HUES6 (cell line): ENCODE data around the gene GADL1.

Source experiments
- H3K27ac ChIP-seq: 2 replicates; pipeline ENCODE4 v1.7.0; 2013; ENCODE audit warnings: low read depth, mild to moderate bottlenecking, low read length, inconsistent platforms
- H3K27me3 ChIP-seq: 2 replicates; pipeline ENCODE4 v1.6.1; 2013; ENCODE audit warnings: low read length; ENCODE audit not compliant: control insufficient read depth, insufficient read depth
- H3K36me3 ChIP-seq: 2 replicates; pipeline ENCODE4 v1.6.1; 2013; ENCODE audit warnings: low read length; ENCODE audit not compliant: control insufficient read depth, insufficient read depth
- H3K4me1 ChIP-seq: 2 replicates; pipeline ENCODE4 v1.6.1; 2013; ENCODE audit warnings: low read length; ENCODE audit not compliant: control insufficient read depth, insufficient read depth
- H3K4me3 ChIP-seq: 2 replicates; pipeline ENCODE4 v1.5.1; 2013; ENCODE audit warnings: low read depth, low read length
- H3K9ac ChIP-seq: one replicate; pipeline ENCODE4 v1.6.1; 2013; ENCODE audit warnings: mild to moderate bottlenecking, low read length
- H3K9me3 ChIP-seq: 2 replicates; pipeline ENCODE4 v1.6.1; 2013; ENCODE audit warnings: low read depth, low read length; ENCODE audit not compliant: control insufficient read depth, insufficient read depth

Gene GADL1

DNA sequence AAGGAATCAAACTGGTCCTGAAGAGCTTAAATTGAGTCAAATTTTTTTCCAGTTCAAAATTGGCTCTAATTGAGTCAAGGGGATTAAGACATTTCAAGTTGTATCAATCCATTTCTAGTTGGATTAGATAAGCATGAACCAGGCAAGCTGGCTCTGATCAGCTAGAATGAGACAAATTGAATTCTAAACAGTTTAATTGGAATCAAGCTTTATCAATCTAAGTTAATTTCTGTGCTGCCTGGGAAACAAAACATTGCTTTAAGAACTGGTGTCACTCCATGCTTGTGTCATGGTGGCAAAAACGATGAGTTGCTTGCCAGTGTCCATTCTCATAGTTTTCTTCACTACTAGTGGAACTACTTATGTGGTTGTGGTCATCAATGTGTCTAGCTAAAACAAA, 171.2 kb downstream of the GADL1 start:
- Histone ChIP-seq H3K4me3 (no peak overlapping the region), H3K4me1 (peaks cover 7% of the 10 kb centered on the region), H3K9ac (no peak overlapping the region), H3K27me3 (no peaks in the 10 kb centered on the region), H3K36me3 (no peaks in the 10 kb centered on the region), H3K9me3 (no peaks in the 10 kb centered on the region), H3K27ac (no peak overlapping the region)

DNA sequence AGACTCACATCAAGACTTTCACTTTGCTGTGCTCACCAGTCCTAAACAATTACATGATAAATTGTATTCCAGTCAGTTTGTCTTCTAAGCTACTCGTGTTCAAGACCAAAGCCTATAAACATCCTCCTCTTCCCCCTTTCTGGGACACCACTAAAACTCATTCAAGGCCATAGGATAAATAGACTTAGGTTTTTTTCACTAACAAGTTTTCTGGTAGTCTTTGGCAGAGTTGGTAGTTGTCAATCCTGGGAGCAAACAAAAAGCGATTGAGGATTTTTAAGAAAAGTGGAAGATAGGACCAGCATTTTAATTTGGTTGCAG, 173.2 kb downstream of the GADL1 start:
- Histone ChIP-seq H3K36me3 (no peaks in the 10 kb centered on the region), H3K27me3 (no peaks in the 10 kb centered on the region), H3K9ac (no peak overlapping the region), H3K4me3 (no peak overlapping the region), H3K4me1 (peaks cover 7% of the 10 kb centered on the region), H3K27ac (no peak overlapping the region), H3K9me3 (no peaks in the 10 kb centered on the region)

DNA sequence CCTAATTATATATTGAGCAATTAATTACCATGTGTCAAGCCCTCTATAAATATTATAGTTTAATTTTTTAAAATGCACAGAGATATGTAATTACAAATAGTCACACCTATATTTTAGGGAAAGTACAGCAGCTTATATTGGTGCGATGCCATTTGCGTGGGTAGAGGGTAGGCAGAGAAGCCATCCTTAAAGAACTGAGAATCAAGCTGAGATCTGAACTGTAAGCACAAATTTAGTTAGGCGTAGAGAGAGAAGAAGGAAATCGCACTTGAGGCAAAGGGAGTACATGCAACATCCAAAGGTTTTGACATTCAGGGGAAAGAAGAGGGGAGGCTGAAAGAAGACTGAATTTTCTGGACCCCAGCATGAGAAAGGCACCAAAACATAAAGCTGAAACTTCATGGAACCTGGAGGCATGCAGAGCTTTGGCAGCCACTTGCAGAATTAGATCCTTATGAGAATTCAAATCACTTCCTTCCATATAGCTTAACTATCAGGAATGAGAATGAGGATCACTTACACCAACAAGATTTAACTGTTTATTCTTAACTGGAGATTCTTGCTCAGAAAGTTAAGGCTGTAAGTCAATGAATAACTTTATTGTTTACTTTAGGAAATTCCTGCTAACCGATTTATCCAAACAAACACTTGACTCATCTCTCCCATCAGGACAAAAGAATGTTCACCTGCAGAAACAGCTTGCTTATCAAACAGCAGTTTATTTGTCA, 173.7 kb downstream of the GADL1 start:
- H3K4me3 ChIP-seq = no peak overlapping the region

DNA sequence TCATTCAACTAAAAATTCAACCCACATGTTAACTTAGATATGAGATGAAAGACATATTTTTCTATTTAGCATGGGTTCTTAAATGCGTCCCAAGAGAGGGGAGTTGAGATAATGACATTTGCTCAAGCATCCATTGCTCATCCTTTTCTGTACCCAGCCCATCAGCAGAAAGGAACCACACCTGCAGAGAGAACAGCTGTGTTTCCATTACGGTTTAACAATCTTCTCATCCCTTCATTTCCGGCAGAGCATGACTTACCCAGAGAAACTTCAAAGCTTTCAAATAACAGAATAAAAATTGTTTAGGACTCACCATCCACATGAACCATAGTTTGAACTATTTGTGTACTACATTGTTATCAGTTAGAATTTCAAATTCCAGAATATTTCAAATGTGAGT, 174.9 kb downstream of the GADL1 start:
- Histone ChIP-seq H3K27me3 (no peaks in the 10 kb centered on the region), H3K36me3 (no peaks in the 10 kb centered on the region), H3K4me3 (no peak overlapping the region), H3K4me1 (peaks cover 7% of the 10 kb centered on the region), H3K9ac (no peak overlapping the region), H3K9me3 (no peaks in the 10 kb centered on the region), H3K27ac (no peak overlapping the region)

More for the DNA sequence above, 173.7 kb downstream of the GADL1 start:
- no peak overlapping the region for H3K9ac ChIP-seq
- H3K36me3 ChIP-seq = no peaks in the 10 kb centered on the region
- H3K27me3 ChIP-seq = no peaks in the 10 kb centered on the region
- H3K27ac ChIP-seq = no peak overlapping the region
- H3K9me3 ChIP-seq = no peaks in the 10 kb centered on the region
- H3K4me1 ChIP-seq = peaks cover 7% of the 10 kb centered on the region

DNA sequence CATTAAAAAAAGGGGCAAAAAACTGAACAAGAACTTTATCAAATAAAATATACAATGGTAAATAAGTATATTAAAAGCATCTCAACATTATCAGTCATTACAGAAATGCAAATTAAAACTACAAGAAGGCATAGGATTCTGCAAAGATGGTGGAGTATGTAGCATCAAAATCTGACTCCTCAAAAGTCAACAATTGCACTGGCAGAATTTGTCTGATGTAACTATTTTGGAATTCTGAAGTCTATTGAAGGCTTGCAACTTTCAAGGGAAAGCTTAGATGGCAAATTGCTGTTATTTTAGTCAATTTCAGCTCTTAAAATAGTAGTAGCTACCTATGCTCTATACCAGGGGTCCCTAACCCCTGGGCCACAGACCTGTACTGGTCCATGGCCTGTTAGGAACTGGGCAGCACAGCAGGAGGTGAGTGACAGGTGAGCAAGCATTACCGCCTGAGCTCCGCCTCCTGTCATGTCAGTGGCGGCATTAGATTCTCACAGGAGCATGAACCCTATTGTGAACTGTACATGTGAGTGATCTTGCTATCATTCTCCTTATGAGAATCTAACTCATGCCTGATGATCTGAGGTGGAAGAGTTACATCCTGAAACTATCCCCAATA, 180.5 kb downstream of the GADL1 start:
- Histone ChIP-seq H3K9ac (no peak overlapping the region), H3K4me1 (no peaks in the 10 kb centered on the region), H3K36me3 (no peaks in the 10 kb centered on the region), H3K4me3 (no peak overlapping the region), H3K27ac (no peak overlapping the region), H3K27me3 (no peaks in the 10 kb centered on the region), H3K9me3 (no peaks in the 10 kb centered on the region)

DNA sequence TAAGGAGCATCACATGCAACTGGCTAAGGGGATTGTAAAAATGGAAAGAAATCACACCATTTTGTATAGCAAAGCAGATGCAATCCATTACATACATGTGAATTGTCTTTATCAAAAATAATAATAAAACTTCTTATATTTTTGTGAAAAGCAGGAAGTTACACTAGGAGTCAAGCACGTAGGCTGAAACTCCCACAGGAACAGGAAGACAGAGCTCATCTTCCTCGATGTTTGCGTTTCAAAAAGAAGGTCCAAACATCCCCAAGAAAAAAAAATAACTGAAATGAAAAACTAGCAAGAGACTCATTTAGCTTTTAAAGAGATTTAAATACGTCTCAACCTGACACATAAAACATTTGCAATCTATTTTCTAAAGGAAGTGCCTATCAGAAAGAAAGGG, 181.5 kb downstream of the GADL1 start:
- H3K9me3 ChIP-seq = no peaks in the 10 kb centered on the region
- H3K9ac ChIP-seq = no peak overlapping the region
- no peaks in the 10 kb centered on the region for H3K4me1 ChIP-seq
- no peak overlapping the region for H3K4me3 ChIP-seq
- no peak overlapping the region for H3K27ac ChIP-seq
- H3K27me3 ChIP-seq = no peaks in the 10 kb centered on the region
- no peaks in the 10 kb centered on the region for H3K36me3 ChIP-seq

DNA sequence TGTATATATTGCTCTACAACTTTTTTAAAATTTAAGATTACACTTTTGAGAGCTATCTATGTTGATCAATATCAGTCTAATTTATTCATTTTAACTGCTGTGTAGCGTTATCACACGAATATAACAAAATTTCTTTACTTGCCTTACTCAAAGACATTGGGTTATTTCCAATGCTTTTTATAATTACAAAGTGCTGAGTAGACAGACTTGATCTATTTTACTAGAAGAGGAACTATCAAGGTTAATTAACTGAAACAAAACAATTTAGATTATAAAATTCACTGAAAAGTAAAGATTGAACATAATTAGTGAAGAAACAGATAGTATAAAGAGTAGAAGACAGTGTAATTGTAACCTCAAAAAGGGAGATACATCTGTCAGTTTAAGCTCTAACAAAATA, 182.6 kb downstream of the GADL1 start:
- H3K4me1 ChIP-seq = no peaks in the 10 kb centered on the region
- no peak overlapping the region for H3K4me3 ChIP-seq
- no peak overlapping the region for H3K27ac ChIP-seq
- H3K9me3 ChIP-seq = peaks cover 7% of the 10 kb centered on the region; the same call in 1 of the 2 replicates
- no peak overlapping the region for H3K9ac ChIP-seq
- no peaks in the 10 kb centered on the region for H3K36me3 ChIP-seq
- H3K27me3 ChIP-seq = no peaks in the 10 kb centered on the region

DNA sequence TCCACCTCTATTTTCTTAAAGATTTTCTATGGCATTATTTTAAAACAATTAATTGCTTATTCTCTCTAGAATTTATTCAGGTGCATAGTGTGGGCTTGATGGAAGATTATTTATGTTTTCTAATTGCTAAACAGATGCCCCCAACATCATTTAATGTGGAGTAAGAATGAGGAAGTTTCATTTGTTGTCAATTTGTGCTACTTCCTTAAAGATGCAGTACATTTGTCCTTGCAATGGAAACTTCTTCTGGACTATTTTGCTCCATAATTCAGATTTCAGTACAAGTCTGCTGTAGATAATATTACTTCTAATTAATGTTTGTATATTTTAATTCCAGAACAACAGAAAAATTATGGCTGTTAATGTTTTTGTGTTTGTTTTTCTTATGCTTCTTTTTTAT, 183.3 kb downstream of the GADL1 start:
- Histone ChIP-seq H3K36me3 (no peaks in the 10 kb centered on the region), H3K4me3 (no peak overlapping the region), H3K9me3 (peaks cover 14% of the 10 kb centered on the region; the same call in 1 of the 2 replicates), H3K27me3 (no peaks in the 10 kb centered on the region), H3K9ac (no peak overlapping the region), H3K27ac (no peak overlapping the region), H3K4me1 (no peaks in the 10 kb centered on the region)

DNA sequence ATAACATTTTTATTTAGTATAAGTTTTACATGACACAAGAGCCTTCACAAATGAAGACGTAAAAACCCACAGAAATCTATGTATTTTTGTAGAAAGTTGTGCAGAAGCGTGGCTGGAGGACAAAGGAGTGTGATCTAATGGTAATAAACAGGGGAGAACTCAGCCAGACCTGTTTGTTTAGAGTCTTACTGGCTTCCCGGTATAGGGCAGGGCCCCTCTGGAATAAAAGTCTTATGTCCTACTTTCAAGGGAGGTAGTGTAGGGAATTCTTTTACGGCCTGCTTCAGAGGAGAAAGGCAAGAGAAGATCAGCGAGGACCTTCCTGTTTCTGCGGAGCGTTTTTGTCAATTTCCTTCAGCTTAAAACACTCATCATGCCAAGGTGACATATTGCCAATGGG, 184.4 kb downstream of the GADL1 start:
- Histone ChIP-seq H3K27me3 (no peaks in the 10 kb centered on the region), H3K4me3 (no peak overlapping the region), H3K27ac (no peak overlapping the region), H3K9me3 (peaks cover 21% of the 10 kb centered on the region; the same call in 1 of the 2 replicates), H3K36me3 (no peaks in the 10 kb centered on the region), H3K4me1 (no peaks in the 10 kb centered on the region), H3K9ac (no peak overlapping the region)

DNA sequence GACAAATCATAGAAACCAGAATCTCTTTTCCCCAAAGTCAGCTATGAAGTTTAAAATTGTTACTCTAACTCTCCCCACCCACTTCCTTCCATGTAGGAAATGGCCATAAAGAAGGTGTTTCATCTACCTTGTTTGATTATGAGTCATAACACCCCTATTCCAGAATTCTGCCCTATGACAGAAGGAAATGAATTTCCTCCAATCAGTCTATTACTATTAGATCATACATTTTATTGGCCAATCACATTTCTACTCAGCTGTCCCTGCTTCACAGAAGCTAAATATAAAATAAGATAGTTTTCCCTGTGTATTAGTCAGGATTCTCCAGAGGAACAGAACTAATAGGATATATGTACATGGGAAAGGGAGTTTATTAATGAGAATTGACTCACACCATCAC, 186.0 kb downstream of the GADL1 start:
- Histone ChIP-seq H3K4me3 (no peak overlapping the region), H3K9me3 (peaks cover 23% of the 10 kb centered on the region), H3K27ac (no peak overlapping the region), H3K27me3 (no peaks in the 10 kb centered on the region), H3K9ac (no peak overlapping the region), H3K4me1 (peaks cover 7% of the 10 kb centered on the region; the same call in 1 of the 2 replicates), H3K36me3 (no peaks in the 10 kb centered on the region)

DNA sequence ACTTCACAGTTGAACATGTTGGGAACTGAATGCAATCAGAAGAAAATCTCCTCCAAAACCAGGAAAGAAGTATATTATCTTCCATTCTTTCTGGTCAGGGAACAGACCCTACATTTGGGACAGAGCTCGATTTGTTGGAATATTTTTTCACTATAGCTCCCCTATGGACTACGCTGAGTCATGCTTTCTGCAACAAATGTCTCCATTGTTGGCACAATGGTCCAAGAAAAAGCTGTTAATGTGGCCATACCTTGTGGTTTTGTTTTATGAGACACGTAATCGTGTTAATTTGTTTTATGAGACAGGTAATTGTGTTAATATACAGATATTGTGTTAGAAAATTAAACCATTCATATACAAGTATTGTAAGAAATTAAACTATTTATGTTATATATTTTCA, 186.6 kb downstream of the GADL1 start:
- Histone ChIP-seq H3K27ac (no peak overlapping the region), H3K4me1 (peaks cover 7% of the 10 kb centered on the region; the same call in 1 of the 2 replicates), H3K9ac (no peak overlapping the region), H3K36me3 (peaks cover 2% of the 10 kb centered on the region; the same call in 1 of the 2 replicates), H3K4me3 (no peak overlapping the region), H3K9me3 (peaks cover 30% of the 10 kb centered on the region), H3K27me3 (no peaks in the 10 kb centered on the region)
